ENCODE data around the gene TTC33.

TTC33 gene

GRCh38 chr5:40688127-40688761 lies 67.5 kb downstream of the TTC33 start:
- Histone ChIP-seq H3K9ac (ENCODE audit: low read depth, low read length, poor library complexity, severe bottlenecking) (peak overlapping the region; percentile 94), H3K27me3 (ENCODE audit: insufficient read depth, low read length, poor library complexity, severe bottlenecking) (no peaks in the 10 kb centered on the region), H3K9me3 (ENCODE audit: insufficient read depth, low read depth, low read length) (no peaks in the 10 kb centered on the region), H4K20me1 (ENCODE audit: insufficient read depth, low read length, poor library complexity, severe bottlenecking) (peaks cover 82% of the 10 kb centered on the region), H3K79me2 (ENCODE audit: insufficient read depth, low read length) (peaks cover 98% of the 10 kb centered on the region), H3K4me3 (ENCODE audit: low read length, poor library complexity, severe bottlenecking) (peak overlapping the region; percentile 94), H3F3A (ENCODE audit: low read depth) (no peaks in the 10 kb centered on the region), H2AFZ (ENCODE audit: low read length) (no peak overlapping the region), H3K4me1 (ENCODE audit: insufficient read depth, low read length, poor library complexity, severe bottlenecking) (peaks cover 65% of the 10 kb centered on the region), H3K4me2 (ENCODE audit: low read depth, low read length, poor library complexity, severe bottlenecking) (peak overlapping the region; percentile 89), H3K9me2 (replicated peaks; ENCODE audit: low read depth, low read length) (no peaks in the 10 kb centered on the region), H3K36me3 (ENCODE audit: insufficient read depth, low read length) (peaks cover 55% of the 10 kb centered on the region)
- TF ChIP-seq CTCF (conservative IDR thresholded peaks at IDR 0.05; ENCODE audit: low read length) (peak; percentile 96), EZH2phosphoT487 (IDR thresholded peaks at IDR 0.05; ENCODE audit: borderline replicate concordance) (no peak)

DNA sequence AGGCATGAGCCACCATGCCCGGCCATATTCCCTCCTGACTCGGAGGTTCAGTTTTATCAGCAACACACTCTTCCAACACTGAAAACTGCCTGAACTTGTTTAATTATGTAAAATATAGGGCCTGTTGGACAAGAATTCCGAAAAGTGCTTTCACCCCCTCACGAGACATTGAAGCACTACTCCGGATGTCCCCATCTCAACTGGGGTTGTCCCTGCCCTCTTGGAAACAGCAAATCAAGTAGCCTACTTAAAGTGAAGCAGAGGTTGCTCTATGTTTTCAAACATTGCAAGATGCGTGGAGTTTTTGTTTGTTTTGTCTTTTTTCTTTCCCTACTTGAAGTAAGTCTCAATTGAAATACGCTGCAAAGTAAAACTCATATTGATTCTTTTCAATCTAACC lies 68.4 kb downstream of the TTC33 start:
- Histone ChIP-seq H2AFZ (ENCODE audit: low read length) (no peak overlapping the region), H3K4me2 (ENCODE audit: low read depth, low read length, poor library complexity, severe bottlenecking) (peak overlapping the region; percentile 89), H3F3A (ENCODE audit: low read depth) (no peaks in the 10 kb centered on the region), H3K27me3 (ENCODE audit: insufficient read depth, low read length, poor library complexity, severe bottlenecking) (no peaks in the 10 kb centered on the region), H3K79me2 (ENCODE audit: insufficient read depth, low read length) (peaks cover 100% of the 10 kb centered on the region), H3K9me3 (ENCODE audit: insufficient read depth, low read depth, low read length) (no peaks in the 10 kb centered on the region), H3K36me3 (ENCODE audit: insufficient read depth, low read length) (peaks cover 51% of the 10 kb centered on the region), H4K20me1 (ENCODE audit: insufficient read depth, low read length, poor library complexity, severe bottlenecking) (peaks cover 89% of the 10 kb centered on the region), H3K9ac (ENCODE audit: low read depth, low read length, poor library complexity, severe bottlenecking) (peak overlapping the region; percentile 94), H3K4me1 (ENCODE audit: insufficient read depth, low read length, poor library complexity, severe bottlenecking) (peaks cover 74% of the 10 kb centered on the region), H3K4me3 (ENCODE audit: low read length, poor library complexity, severe bottlenecking) (peak overlapping the region; percentile 94), H3K9me2 (replicated peaks; ENCODE audit: low read depth, low read length) (no peaks in the 10 kb centered on the region)
- TF ChIP-seq CTCF (conservative IDR thresholded peaks at IDR 0.05; ENCODE audit: low read length) (no peak), EZH2phosphoT487 (IDR thresholded peaks at IDR 0.05; ENCODE audit: borderline replicate concordance) (no peak)

DNA sequence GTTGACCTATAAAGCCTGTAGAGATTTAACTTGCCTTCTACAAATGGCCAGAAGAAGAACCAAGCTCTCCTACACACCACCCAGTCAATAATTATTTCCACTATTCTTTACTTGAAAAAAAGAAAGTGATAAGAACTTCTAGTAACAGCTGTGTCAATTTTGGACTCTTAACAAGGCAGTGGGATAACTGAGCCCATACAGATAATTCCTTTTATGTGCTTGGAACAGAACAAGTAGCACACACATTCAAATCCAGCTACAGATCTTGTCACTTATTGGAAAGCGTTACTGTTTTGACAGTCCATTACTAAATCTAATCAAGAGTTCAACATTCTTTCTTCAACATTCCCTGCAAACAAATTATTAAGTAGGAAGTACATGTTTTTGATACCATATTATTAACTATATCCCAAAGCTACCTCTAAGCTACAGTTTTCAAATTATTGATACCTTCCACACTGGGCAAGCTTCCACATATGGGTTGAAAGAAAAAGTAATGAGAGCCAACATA lies 69.7 kb downstream of the TTC33 start:
- Histone ChIP-seq H3K9ac (ENCODE audit: low read depth, low read length, poor library complexity, severe bottlenecking) (peak overlapping the region; percentile 94), H3K36me3 (ENCODE audit: insufficient read depth, low read length) (peaks cover 42% of the 10 kb centered on the region), H3K4me2 (ENCODE audit: low read depth, low read length, poor library complexity, severe bottlenecking) (peak overlapping the region; percentile 89), H3K79me2 (ENCODE audit: insufficient read depth, low read length) (peaks cover 100% of the 10 kb centered on the region), H3K4me1 (ENCODE audit: insufficient read depth, low read length, poor library complexity, severe bottlenecking) (peaks cover 77% of the 10 kb centered on the region), H3K27me3 (ENCODE audit: insufficient read depth, low read length, poor library complexity, severe bottlenecking) (no peaks in the 10 kb centered on the region), H3F3A (ENCODE audit: low read depth) (no peaks in the 10 kb centered on the region), H3K9me2 (replicated peaks; ENCODE audit: low read depth, low read length) (no peaks in the 10 kb centered on the region), H3K4me3 (ENCODE audit: low read length, poor library complexity, severe bottlenecking) (peak overlapping the region; percentile 94), H3K9me3 (ENCODE audit: insufficient read depth, low read depth, low read length) (no peaks in the 10 kb centered on the region), H2AFZ (ENCODE audit: low read length) (no peak overlapping the region), H4K20me1 (ENCODE audit: insufficient read depth, low read length, poor library complexity, severe bottlenecking) (peaks cover 90% of the 10 kb centered on the region)
- no peak for TF ChIP-seq EZH2phosphoT487 (IDR thresholded peaks at IDR 0.05; ENCODE audit: borderline replicate concordance)
- no peak for TF ChIP-seq CTCF (conservative IDR thresholded peaks at IDR 0.05; ENCODE audit: low read length)
